Measurements from ENCODE around the gene SMAD9. TPM values are rescaled to one million over a fixed set of nuclear protein-coding genes. Genes with fewer than 3 reads are reported as not detected.

The SMAD9 gene
- polyA plus RNA-seq, 1 of the 3 experiments (the other 2 are of a cell fraction), result 3.1 TPM

DNA sequence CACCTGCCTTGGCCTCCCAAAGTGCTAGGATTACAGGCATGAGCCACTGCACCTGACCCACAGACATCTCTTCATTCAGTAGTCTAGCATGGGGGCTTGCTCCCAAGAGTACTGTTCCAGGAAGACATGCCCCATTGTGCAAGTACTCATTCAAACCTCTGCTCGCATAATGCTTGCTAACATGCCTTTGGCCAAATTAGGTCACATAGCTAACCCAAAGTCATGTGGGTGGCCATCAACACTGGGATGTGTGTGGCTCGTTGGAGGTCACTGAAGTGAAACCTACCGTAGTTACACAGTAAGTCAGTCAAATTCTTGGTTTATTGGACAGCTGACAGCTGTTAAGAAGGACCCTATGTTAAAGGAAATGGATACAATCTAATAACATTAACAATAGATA, 80.8 kb downstream of the SMAD9 start:
- peaks cover 0 to 5% of the 10 kb centered on the region in 2 experiments; a peak in 1 of 4 replicates for H3K4me1 ChIP-seq (ENCODE audit: control insufficient read depth in 1 of 2, insufficient read depth in 2 of 2, low read depth in 1 of 2, low read length in 1 of 2)
- H3K9ac ChIP-seq, result no peak overlapping the region
- peaks cover 0 to 15% of the 10 kb centered on the region in 2 experiments for H3K36me3 ChIP-seq (replicated peaks in 1 of 2; ENCODE audit: control insufficient read depth in 1 of 2, insufficient read depth in 2 of 2, low read length in 1 of 2)
- no peak for DNase-seq
- POLR2A ChIA-PET, result no interaction called here
- peaks cover 15% of the 10 kb centered on the region for H3F3A ChIP-seq (replicated peaks; ENCODE audit: insufficient read depth)
- TF ChIP-seq FOSL2 (IDR thresholded peaks at IDR 0.05; ENCODE audit: borderline replicate concordance, low read depth), result no peak
- no peak for TF ChIP-seq FOXM1 (IDR thresholded peaks at IDR 0.05; ENCODE audit: low read depth)
- TF ChIP-seq USF1 (IDR thresholded peaks at IDR 0.05; ENCODE audit: borderline replicate concordance, low read depth), result no peak
- TF ChIP-seq GABPA (IDR thresholded peaks at IDR 0.05; ENCODE audit: low read depth), result no peak
- no peak for TF ChIP-seq GATA2 (CRISPR knock-in tag; IDR thresholded peaks at IDR 0.05)
- TF ChIP-seq ELF1 (IDR thresholded peaks at IDR 0.05), result no peak
- TF ChIP-seq MXI1 (IDR thresholded peaks at IDR 0.05; ENCODE audit: low read depth, low read length), result no peak
- no peak for TF ChIP-seq NFIC (IDR thresholded peaks at IDR 0.05; ENCODE audit: borderline replicate concordance)
- TF ChIP-seq, protein P1, sequence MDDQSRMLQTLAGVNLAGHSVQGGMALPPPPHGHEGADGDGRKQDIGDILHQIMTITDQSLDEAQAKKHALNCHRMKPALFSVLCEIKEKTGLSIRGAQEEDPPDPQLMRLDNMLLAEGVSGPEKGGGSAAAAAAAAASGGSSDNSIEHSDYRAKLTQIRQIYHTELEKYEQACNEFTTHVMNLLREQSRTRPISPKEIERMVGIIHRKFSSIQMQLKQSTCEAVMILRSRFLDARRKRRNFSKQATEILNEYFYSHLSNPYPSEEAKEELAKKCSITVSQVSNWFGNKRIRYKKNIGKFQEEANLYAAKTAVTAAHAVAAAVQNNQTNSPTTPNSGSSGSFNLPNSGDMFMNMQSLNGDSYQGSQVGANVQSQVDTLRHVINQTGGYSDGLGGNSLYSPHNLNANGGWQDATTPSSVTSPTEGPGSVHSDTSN (IDR thresholded peaks at IDR 0.05), result no peak
- TF ChIP-seq MEF2A (IDR thresholded peaks at IDR 0.05; ENCODE audit: borderline replicate concordance, low read depth), result no peak
- TF ChIP-seq RCOR1 (IDR thresholded peaks at IDR 0.05; ENCODE audit: low read length), result no peak
- TF ChIP-seq RXRA (IDR thresholded peaks at IDR 0.05; ENCODE audit: borderline replicate concordance, low read depth), result no peak
- H4K20me1 ChIP-seq (ENCODE audit: insufficient read depth), result no peaks in the 10 kb centered on the region
- no peaks in the 10 kb centered on the region for H3K27me3 ChIP-seq (ENCODE audit: insufficient read depth)
- WGBS (ENCODE audit: low lambda C conversion rate), result 95% methylated on average over 3 of the region's 3 CpGs
- H3K9me2 ChIP-seq, result no peaks in the 10 kb centered on the region
- no peak overlapping the region for H2AFZ ChIP-seq (ENCODE audit: low read depth)
- CTCF ChIA-PET, result interaction anchor here (0.9 to 2.3 kb wide), 6 partner anchors 9 to 419 kb away, joined by 3 to 7 read pairs (median 4); no protein-coding TSS in a partner anchor
- H3K79me2 ChIP-seq (ENCODE audit: insufficient read depth), result no peaks in the 10 kb centered on the region
- H3K27ac ChIP-seq (ENCODE audit: low read depth in 2 of 2, low read length in 1 of 2), result no peak overlapping the region
- no peaks in the 10 kb centered on the region for H3K9me3 ChIP-seq
- no peak overlapping the region for H3K4me3 ChIP-seq (ENCODE audit: low read depth in 2 of 2, low read length in 1 of 2)
- H3K4me2 ChIP-seq, result no peak overlapping the region

DNA sequence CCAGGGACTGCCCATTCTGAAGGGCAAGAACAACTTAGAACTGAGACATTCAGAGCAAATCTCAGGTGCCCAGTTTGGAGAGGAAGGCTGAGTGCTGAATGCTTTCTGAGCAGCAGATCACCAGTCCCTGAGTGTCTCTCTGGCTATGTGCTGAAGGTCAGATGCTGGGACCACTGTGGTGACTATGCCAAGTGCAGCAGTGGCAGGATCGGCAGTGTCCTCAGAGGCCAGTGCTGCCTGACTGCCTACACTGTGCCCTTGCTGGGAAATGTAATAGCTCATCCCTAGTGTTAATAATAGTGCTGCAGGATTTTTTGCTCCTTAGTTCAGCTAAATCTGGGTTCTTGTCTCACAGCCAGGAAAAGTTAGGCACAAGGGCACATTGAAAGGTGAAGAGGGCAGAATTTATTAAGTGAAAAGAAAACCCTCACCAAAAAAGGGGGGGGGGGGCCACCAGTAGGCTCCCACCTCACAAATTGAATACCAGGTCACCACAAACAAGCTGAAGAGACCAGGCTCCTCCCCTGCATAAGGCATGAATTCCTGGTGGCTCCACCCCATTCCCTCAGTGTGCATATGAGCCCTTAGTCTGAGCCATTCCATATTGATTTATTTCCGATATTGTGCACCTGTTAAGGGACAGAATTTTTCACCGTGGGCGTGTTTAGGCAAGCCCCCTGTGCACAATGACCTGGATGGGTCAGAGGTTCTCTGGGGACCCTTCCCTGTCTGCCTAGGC, 82.5 kb downstream of the SMAD9 start:
- 72% methylated on average over 4 of the region's 4 CpGs for WGBS (ENCODE audit: low lambda C conversion rate)
- TF ChIP-seq SMC3 (IDR thresholded peaks at IDR 0.05; ENCODE audit: low read depth, low read length), result no peak
- DNase-seq, result no peak
- Histone ChIP-seq H3K79me2 (ENCODE audit: insufficient read depth) (no peaks in the 10 kb centered on the region), H4K20me1 (ENCODE audit: insufficient read depth) (no peaks in the 10 kb centered on the region), H3K9ac (no peak overlapping the region), H3K4me3 (ENCODE audit: low read depth in 2 of 2, low read length in 1 of 2) (no peak overlapping the region), H2AFZ (ENCODE audit: low read depth) (no peak overlapping the region), H3K36me3 (replicated peaks in 1 of 2; ENCODE audit: control insufficient read depth in 1 of 2, insufficient read depth in 2 of 2, low read length in 1 of 2) (no peaks in the 10 kb centered on the region), H3K27me3 (ENCODE audit: insufficient read depth) (no peaks in the 10 kb centered on the region), H3K9me3 (no peaks in the 10 kb centered on the region), H3K4me1 (ENCODE audit: control insufficient read depth in 1 of 2, insufficient read depth in 2 of 2, low read depth in 1 of 2, low read length in 1 of 2) (peaks cover 0 to 5% of the 10 kb centered on the region in 2 experiments; a peak in 1 of 4 replicates), H3K4me2 (no peak overlapping the region), H3K9me2 (no peaks in the 10 kb centered on the region), H3F3A (replicated peaks; ENCODE audit: insufficient read depth) (peaks cover 14% of the 10 kb centered on the region), H3K27ac (ENCODE audit: low read depth in 2 of 2, low read length in 1 of 2) (no peak overlapping the region)
- POLR2A ChIA-PET, result no interaction called here
- CTCF ChIA-PET, result interaction anchor here (1.0 to 2.3 kb wide), 3 partner anchors 11 to 22 kb away, joined by 4 to 7 read pairs (median 5); no protein-coding TSS in a partner anchor
